Nephron progenitor cell (in vitro differentiated cells): ENCODE data around the gene PPP1R37.

Experiments
- DNase-seq: peaks from one replicate; pipeline ENCODE4 v3.0.0; 2021
- H3K27ac Mint-ChIP-seq: 2 replicates; pipeline ENCODE4 v1.8.0; 2021; ENCODE audit warnings: mild to moderate bottlenecking, moderate library complexity, mixed read lengths
- H3K27me3 Mint-ChIP-seq: 2 replicates; pipeline ENCODE4 v1.8.0; 2021; ENCODE audit warnings: mild to moderate bottlenecking, low read depth, mixed read lengths; ENCODE audit not compliant: poor library complexity
- H3K36me3 Mint-ChIP-seq: 2 replicates; pipeline ENCODE4 v1.8.0; 2021; ENCODE audit warnings: low read depth, mixed read lengths
- H3K4me1 Mint-ChIP-seq: 2 replicates; pipeline ENCODE4 v1.8.0; 2021; ENCODE audit warnings: mixed read lengths
- H3K4me3 Mint-ChIP-seq: 2 replicates; pipeline ENCODE4 v1.8.0; 2021; ENCODE audit warnings: mild to moderate bottlenecking, moderate library complexity, mixed read lengths
- H3K9me3 Mint-ChIP-seq: 2 replicates; pipeline ENCODE4 v1.8.0; 2021; ENCODE audit warnings: mild to moderate bottlenecking, moderate library complexity, mixed read lengths
- TF ChIP-seq, protein P1 (sequence below): fragments of 200-600 bp; sonication (generic); IDR thresholded peaks from 2 replicates; pipeline ENCODE4 v1.5.0; 2021; ENCODE audit warnings: antibody characterized with exemption

Gene PPP1R37

DNA sequence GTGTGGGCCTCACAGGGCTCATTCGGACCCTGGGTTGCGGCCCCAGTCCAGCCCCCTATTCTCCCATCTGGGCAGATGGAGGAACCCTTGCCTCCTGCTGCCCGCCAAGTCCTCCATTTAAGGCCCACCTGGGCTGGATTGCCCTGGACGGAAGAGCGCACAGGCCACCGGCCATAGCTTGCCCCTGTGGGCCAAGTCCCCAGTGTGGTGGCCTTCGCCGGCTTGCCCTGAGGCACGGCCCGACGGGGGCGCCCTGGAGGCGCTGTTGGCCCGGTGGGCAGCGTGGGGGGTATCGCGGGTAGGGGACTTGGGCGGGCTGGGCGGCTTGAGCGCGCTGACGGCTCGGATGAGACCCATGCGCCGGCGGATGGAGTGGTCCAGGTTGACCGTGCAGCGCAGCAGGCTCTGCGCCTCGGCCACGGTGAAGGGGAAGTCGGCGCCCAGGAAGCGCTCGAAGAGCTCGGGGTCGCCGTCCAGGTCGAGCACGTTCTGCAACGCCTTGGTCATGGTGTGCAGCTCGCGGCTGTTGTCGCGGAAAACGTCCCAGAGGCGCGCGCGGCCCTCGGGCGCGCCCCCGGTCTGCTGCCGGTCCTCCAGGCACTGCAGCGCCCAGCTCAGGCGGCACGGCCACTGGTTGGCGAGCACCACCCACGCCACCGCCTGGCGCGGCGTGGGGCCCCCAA is 59.0 kb downstream of the PPP1R37 start:
- H3K27me3 Mint-ChIP-seq, result peaks cover 34% of the 10 kb centered on the region

DNA sequence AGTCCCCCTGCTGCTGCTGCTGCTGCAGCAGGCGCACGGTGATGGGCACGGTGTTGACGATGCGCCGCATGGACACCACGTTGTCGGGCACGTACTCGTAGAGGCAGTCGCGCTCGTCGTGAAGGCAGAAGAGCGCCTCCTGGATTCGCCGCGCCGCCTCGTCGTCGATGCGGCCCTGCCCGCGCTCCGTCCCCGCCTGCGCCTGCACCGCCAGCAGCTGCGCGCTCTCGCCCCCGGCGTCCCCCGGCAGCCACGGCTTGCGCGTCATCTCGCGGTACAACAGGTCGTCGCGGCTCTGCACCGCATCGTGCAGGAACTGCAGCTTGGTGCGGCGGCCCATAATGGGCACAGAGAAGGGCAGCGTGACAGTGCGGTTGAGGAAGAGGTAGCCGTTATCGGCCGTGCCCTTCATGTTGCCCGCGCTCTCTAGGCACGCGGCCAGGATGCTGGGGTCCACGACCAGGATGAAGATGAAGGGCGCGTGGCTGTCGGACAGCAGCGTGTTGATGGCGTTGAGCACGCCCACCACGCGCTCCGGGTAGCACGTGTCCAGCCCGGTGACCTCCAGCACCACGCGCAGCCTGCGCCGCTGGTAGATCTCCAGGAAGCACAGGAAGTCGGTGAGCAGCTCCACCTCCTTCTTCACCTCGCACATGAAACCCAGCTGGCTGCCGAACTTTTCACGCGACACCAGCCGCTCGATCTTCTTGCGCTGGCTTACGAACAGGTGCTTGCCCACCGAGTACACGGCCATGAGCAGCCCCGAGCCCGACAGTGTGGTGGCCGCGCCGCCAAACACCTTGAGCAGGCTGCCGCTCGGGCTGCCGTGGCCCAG is 59.7 kb downstream of the PPP1R37 start:
- H3K4me1 Mint-ChIP-seq, result peaks cover 39% of the 10 kb centered on the region
- no peak overlapping the region for H3K4me3 Mint-ChIP-seq
- TF ChIP-seq, protein P1, sequence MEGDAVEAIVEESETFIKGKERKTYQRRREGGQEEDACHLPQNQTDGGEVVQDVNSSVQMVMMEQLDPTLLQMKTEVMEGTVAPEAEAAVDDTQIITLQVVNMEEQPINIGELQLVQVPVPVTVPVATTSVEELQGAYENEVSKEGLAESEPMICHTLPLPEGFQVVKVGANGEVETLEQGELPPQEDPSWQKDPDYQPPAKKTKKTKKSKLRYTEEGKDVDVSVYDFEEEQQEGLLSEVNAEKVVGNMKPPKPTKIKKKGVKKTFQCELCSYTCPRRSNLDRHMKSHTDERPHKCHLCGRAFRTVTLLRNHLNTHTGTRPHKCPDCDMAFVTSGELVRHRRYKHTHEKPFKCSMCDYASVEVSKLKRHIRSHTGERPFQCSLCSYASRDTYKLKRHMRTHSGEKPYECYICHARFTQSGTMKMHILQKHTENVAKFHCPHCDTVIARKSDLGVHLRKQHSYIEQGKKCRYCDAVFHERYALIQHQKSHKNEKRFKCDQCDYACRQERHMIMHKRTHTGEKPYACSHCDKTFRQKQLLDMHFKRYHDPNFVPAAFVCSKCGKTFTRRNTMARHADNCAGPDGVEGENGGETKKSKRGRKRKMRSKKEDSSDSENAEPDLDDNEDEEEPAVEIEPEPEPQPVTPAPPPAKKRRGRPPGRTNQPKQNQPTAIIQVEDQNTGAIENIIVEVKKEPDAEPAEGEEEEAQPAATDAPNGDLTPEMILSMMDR, result no peak
- H3K36me3 Mint-ChIP-seq, result peaks cover 11% of the 10 kb centered on the region
- peak; percentile 41 for DNase-seq
- no peak overlapping the region for H3K27ac Mint-ChIP-seq
- no peaks in the 10 kb centered on the region for H3K9me3 Mint-ChIP-seq
- peaks cover 34% of the 10 kb centered on the region for H3K27me3 Mint-ChIP-seq

More for the DNA sequence above, 59.0 kb downstream of the PPP1R37 start:
- H3K27ac Mint-ChIP-seq, result peak overlapping the region; percentile 45
- peaks cover 39% of the 10 kb centered on the region for H3K4me1 Mint-ChIP-seq
- H3K4me3 Mint-ChIP-seq, result no peak overlapping the region
- peaks cover 11% of the 10 kb centered on the region for H3K36me3 Mint-ChIP-seq
- TF ChIP-seq, protein P1, result no peak
- DNase-seq, result no peak
- no peaks in the 10 kb centered on the region for H3K9me3 Mint-ChIP-seq

DNA sequence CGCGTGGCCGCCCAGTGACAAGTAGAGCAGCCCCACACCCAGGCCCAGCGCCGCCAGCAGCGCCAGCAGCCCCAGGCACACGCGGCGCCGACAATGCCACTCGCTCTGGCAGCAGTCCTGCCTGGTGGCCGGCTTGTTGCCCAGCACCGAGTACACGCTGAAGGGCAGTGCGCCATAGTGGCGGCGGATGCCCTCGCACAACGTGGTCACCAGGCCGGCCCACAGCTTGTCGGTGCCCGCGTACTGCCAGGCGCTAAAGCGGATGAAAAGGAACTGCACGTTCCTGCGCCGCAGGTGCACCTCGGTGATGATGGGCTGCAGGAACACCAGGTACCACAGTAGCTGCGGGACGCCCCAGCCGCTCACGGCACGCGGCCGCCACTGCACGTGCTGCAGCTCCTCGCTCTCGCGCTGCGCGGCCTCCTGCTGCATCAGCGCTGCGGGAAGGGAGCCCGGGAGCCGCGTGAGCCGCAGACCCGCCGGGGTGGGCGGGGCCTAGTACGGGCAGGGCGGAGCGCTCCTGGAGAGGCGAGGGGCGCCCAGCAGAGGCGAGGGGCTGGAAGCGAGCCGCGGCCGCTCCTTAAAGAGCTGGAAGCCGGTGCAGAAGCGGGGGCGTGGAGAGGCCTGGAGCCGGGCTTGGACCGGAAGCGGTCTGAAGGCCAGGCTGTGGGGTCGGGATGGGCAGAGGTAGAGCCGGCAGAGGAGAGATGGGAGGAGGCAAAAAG is 60.5 kb downstream of the PPP1R37 start:
- H3K27ac Mint-ChIP-seq, result no peak overlapping the region
- H3K4me3 Mint-ChIP-seq, result peak overlapping the region; percentile 70
- H3K36me3 Mint-ChIP-seq, result peaks cover 11% of the 10 kb centered on the region
- peaks cover 34% of the 10 kb centered on the region for H3K4me1 Mint-ChIP-seq
- peak; percentile 90 for DNase-seq
- TF ChIP-seq, protein P1, result no peak
- H3K9me3 Mint-ChIP-seq, result no peaks in the 10 kb centered on the region
- H3K27me3 Mint-ChIP-seq, result peaks cover 34% of the 10 kb centered on the region

DNA sequence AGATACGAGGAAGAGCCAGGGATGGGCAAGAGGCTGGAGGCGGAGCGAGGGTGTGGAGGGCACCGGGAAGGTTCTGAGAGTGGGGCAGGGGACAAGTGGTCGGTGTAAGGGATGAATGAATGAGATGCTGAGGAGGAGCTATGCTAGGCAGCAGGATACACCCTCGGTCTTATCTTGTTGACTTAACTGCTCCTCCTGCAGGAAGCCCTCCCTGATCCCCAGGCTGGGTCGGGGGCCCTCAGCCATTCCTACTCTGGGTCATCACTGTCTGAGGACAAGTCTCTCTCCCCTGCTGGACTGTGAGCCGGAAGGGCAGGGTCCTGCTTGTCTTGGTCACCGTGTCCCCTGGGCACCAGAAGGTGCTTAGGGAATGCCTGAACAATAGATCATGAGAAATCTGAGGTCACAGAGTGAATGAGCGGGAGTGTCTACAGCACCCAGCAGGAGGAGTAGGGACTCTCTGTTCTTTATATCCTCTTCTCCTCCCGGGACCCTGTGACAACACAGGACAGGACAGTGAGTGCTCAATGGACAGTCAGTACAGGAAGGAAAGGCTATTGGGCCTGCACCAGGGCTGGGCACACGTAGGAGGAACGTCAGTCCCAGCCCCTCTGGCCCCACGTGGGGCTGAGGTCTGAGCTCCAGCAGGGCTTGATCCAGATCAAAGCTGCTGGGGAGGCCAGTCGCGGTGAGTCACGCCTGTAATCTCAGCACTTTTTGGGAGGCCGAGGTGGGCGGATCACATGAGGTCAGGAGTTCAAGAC is 61.3 kb downstream of the PPP1R37 start:
- Mint-ChIP-seq H3K9me3 (no peaks in the 10 kb centered on the region), H3K36me3 (peaks cover 10% of the 10 kb centered on the region), H3K27ac (no peak overlapping the region), H3K4me3 (peak overlapping the region; percentile 70), H3K27me3 (peaks cover 33% of the 10 kb centered on the region), H3K4me1 (peaks cover 32% of the 10 kb centered on the region)
- DNase-seq, result no peak
- TF ChIP-seq, protein P1, result no peak

DNA sequence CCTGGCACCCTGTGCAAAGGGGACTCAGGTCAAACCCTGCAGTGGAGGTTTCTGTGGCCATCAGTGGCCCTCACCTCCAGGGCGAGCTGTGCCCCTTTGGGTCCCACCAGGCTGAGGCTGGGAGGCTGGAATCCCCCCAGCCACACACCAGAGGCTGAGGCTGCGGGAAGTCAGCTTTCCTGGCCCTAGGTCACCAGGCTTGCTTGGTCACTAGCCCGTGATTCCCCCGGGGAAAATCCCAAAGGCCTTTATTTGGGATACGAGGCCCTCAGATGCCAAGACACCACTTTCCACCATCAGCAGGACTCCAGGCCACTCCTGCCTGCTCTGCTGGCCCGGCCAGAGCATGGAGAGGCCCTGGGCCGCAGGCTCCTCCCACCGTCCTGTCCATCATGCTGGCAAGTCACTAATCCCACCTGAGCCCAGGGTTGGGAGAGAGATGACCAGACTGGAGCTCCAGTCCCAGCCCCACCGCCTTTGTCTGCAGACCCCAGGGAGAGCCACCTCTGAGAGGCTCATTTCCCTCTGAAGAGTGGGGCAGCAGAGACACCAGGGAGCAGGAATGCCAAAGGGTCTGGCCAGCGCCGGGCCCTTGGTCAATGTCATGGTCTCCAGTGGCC is 63.1 kb downstream of the PPP1R37 start:
- Mint-ChIP-seq H3K4me1 (peaks cover 31% of the 10 kb centered on the region), H3K4me3 (no peak overlapping the region), H3K9me3 (no peaks in the 10 kb centered on the region), H3K27ac (no peak overlapping the region), H3K36me3 (no peaks in the 10 kb centered on the region), H3K27me3 (peaks cover 36% of the 10 kb centered on the region)
- TF ChIP-seq, protein P1, result no peak
- DNase-seq, result no peak
